Adrenal gland (tissue), 12 donors: ENCODE measurements around the gene CLSTN1. TPM values are rescaled to one million over a fixed set of nuclear protein-coding genes. Genes with fewer than 3 reads are reported as not detected.

ENCODE experiments used
- DNase-seq, 7 donors: peaks; one replicate each; pipeline ENCODE4 v3.0.0-alpha.2; 2019 to 2020
- H3K27ac ChIP-seq, 5 donors: fragments of 200-600 bp; sonication (generic) in 4 of 5; 1 replicate in 3 of 5; 2 replicates in 2 of 5; pipeline versions ENCODE4 v1.5.1 to v1.8.0; 2016 to 2020; ENCODE audit warnings: mild to moderate bottlenecking in 1 of 5
- H3K27me3 ChIP-seq: fragments of 200-600 bp; 2 replicates; pipeline ENCODE4 v1.8.0; 2021
- H3K36me3 ChIP-seq, 2 donors: fragments of 200-600 bp; replicated peaks in 1 of 2; 1 replicate in 1 of 2; 2 replicates in 1 of 2; pipeline versions ENCODE4 v1.5.1 to v1.8.0; 2018 to 2022
- H3K4me1 ChIP-seq, 2 donors: fragments of 200-600 bp; replicated peaks in 1 of 2; 1 replicate in 1 of 2; 2 replicates in 1 of 2; pipeline versions ENCODE4 v1.5.1 to v1.8.0; 2018 to 2021
- H3K4me3 ChIP-seq, 4 donors: fragments of 200-600 bp; sonication (generic) in 3 of 4; one replicate each; pipeline ENCODE4 v1.5.1; 2016 to 2018
- H3K9me3 ChIP-seq, 3 donors: fragments of 200-600 bp; sonication (generic) in 1 of 3; replicated peaks in 1 of 3; 1 replicate in 2 of 3; 2 replicates in 1 of 3; pipeline versions ENCODE4 v1.5.1 to v1.8.0; 2016 to 2021
- CTCF ChIP-seq, 6 experiments: fragments of 450-650 bp in 4 of 6; fragments of 200-600 bp in 2 of 6; sonication (generic) in 1 of 6; IDR thresholded peaks; 1 replicate in 5 of 6; 2 replicates in 1 of 6; pipeline versions ENCODE4 v1.5.1 to v1.8.0; 2016 to 2021; ENCODE audit warnings: antibody characterized with exemption in 6 of 6, mild to moderate bottlenecking in 2 of 6, moderate library complexity in 1 of 6
- POLR2A ChIP-seq, 2 donors: fragments of 450-650 bp; IDR thresholded peaks; one replicate each; pipeline ENCODE4 v1.6.1; 2017; ENCODE audit warnings: antibody characterized with exemption in 2 of 2, mild to moderate bottlenecking in 2 of 2, moderate library complexity in 1 of 2
- WGBS, 4 donors: extraction: QIAGEN DNeasy Blood & Tissue Kit in 2 of 4; methylation state at CpG; one replicate each; pipeline versions ENCODE4 v1.1.5 to v1.1.7; 2013 to 2017; 5-methylcytosine and 5-hydroxymethylcytosine counted together
- intact Hi-C, 2 donors: fragments of 100-400 bp; cut with DNase I; formaldehyde crosslinking; loops; one replicate each; pipeline versions ENCODE4 v1.14.1 to v1.15.0; 2022 to 2023
- polyA plus RNA-seq, 3 donors: library from polyadenylated mRNA; stranded (reverse); fragments of 200-250 nt in 2 of 3; fragments of 350-450 nt in 1 of 3; fragmentation: Illumina TruSeq in 1 of 3; extraction: RNeasy Lipid Tissue Mini Kit (QIAGEN cat#74804) in 1 of 3; gene quantifications; one replicate each; pipeline ENCODE4 v1.2.3, GENCODE V29; 2013 to 2014
- total RNA-seq, 9 donors: library from RNA; depleted of rRNA in 4 of 9; stranded (reverse); fragments of >200 nt in 4 of 9; fragments of 120-200 nt in 1 of 9; fragmentation: NEBNext Ultra II Directional in 1 of 9; extraction: Animal tissue kit (Norgen Biotek cat#: 25700) in 1 of 9; gene quantifications; one replicate each; pipeline versions ENCODE4 v1.1.0 to v1.2.4, GENCODE V29; 2013 to 2023
- donor health status: healthy with polysubstance abuse.
- donor health status: Bipolar disorder and iron deficiency.
- donor health status: DM: yes; HTN: yes; CAD: no.
- donor health status: DM: no; HTN: no; CAD: no.
- donor health status: DM: no; HTN: no; CAD: no.
- donor health status: DM: yes; HTN: yes; CAD: no.

CLSTN1 gene
- total and polyA plus RNA-seq, 12 donors, result 48.8 to 106 (median 77.9) TPM

GRCh38 chr1:9821710-9822109 lies 2.1 kb downstream of the CLSTN1 start:
- intact Hi-C loops, result no loop called here
- no peak for TF ChIP-seq CTCF (IDR thresholded peaks at IDR 0.05)
- TF ChIP-seq POLR2A (IDR thresholded peaks at IDR 0.05), result no peak
- no peak overlapping the region for H3K4me3 ChIP-seq
- peaks cover 25 to 31% of the 10 kb centered on the region in 2 donors for H3K4me1 ChIP-seq
- H3K27me3 ChIP-seq, result no peaks in the 10 kb centered on the region
- 89 to 97% (median 94%) methylated on average over 4 of the region's 4 CpGs for WGBS, 4 donors
- H3K36me3 ChIP-seq, result no peaks in the 10 kb centered on the region
- no peaks in the 10 kb centered on the region for H3K9me3 ChIP-seq
- no peak for DNase-seq
- no peak overlapping the region for H3K27ac ChIP-seq

- H3K27ac ChIP-seq, result no peak overlapping the region
- peaks cover 22 to 26% of the 10 kb centered on the region in 2 donors for H3K4me1 ChIP-seq
- intact Hi-C loops, result no loop called here
- H3K27me3 ChIP-seq, result no peaks in the 10 kb centered on the region
- H3K9me3 ChIP-seq, result no peaks in the 10 kb centered on the region
- H3K36me3 ChIP-seq, result no peaks in the 10 kb centered on the region
- WGBS, 4 donors, result 91 to 95% (median 93%) methylated on average over 3 of the region's 3 CpGs
- DNase-seq, result no peak
- TF ChIP-seq CTCF (IDR thresholded peaks at IDR 0.05) (no peak), POLR2A (IDR thresholded peaks at IDR 0.05) (no peak)
- no peak overlapping the region for H3K4me3 ChIP-seq
Measured at GRCh38 chr1:9820521-9820920, 3.2 kb downstream of the CLSTN1 start.

- 68 to 80% (median 74%) methylated on average over 4 of the region's 4 CpGs for WGBS, 4 donors
- Histone ChIP-seq H3K4me3 (no peak overlapping the region), H3K27me3 (no peaks in the 10 kb centered on the region), H3K36me3 (no peaks in the 10 kb centered on the region), H3K27ac (no peak overlapping the region), H3K9me3 (no peaks in the 10 kb centered on the region), H3K4me1 (peaks cover 6 to 14% of the 10 kb centered on the region in 2 donors)
- intact Hi-C loops, result no loop called here
- DNase-seq, result no peak
- TF ChIP-seq CTCF (IDR thresholded peaks at IDR 0.05) (no peak), POLR2A (IDR thresholded peaks at IDR 0.05) (no peak)
Measured at GRCh38 chr1:9817734-9818133, 6.0 kb downstream of the CLSTN1 start.

GRCh38 chr1:9816199-9816598 lies 7.6 kb downstream of the CLSTN1 start:
- intact Hi-C loops, result no loop called here
- Histone ChIP-seq H3K4me1 (peaks cover 0 to 11% of the 10 kb centered on the region in 2 donors), H3K9me3 (no peaks in the 10 kb centered on the region), H3K36me3 (no peaks in the 10 kb centered on the region), H3K4me3 (no peak overlapping the region), H3K27me3 (no peaks in the 10 kb centered on the region), H3K27ac (no peak overlapping the region)
- TF ChIP-seq CTCF (IDR thresholded peaks at IDR 0.05) (no peak), POLR2A (IDR thresholded peaks at IDR 0.05) (no peak)
- DNase-seq, result no peak
- WGBS, 4 donors, result 54 to 72% (median 62%) methylated on average over 1 of the region's 1 CpG
